ENCODE measurements around the gene CCDC92. TPM values are rescaled to one million over a fixed set of nuclear protein-coding genes. Genes with fewer than 3 reads are reported as not detected.
A peak's percentile ranks its signal among the peaks of the same experiment; 100 is the strongest.
"Not testable (repeated sequence)": the region's sequence is repeated elsewhere in the genome, so short reads cannot be mapped to it uniquely, and the experiment has no call there.

CCDC92 gene
- total RNA-seq, 1 experiment from 2014 or later = 16.8 TPM

- ChIA-PET POLR2A (no interaction called here), CTCF (no interaction called here)
- Mint-ChIP-seq H3K9me3 (ENCODE audit: unreplicated experiment) (no peaks in the 10 kb centered on the region), H3K4me3 (ENCODE audit: unreplicated experiment) (peak overlapping the region; percentile 30), H3K27me3 (ENCODE audit: insufficient read depth, unreplicated experiment) (no peaks in the 10 kb centered on the region), H3K27ac (ENCODE audit: unreplicated experiment) (peak overlapping the region; percentile 63), H3K4me1 (ENCODE audit: low read depth, unreplicated experiment) (no peaks in the 10 kb centered on the region), H3K36me3 (ENCODE audit: insufficient read depth, unreplicated experiment) (peaks cover 19% of the 10 kb centered on the region)
- Histone ChIP-seq H3K27me3 (replicated peaks; ENCODE audit: control insufficient read depth, insufficient read depth, low read length) (no peaks in the 10 kb centered on the region), H3K4me3 (ENCODE audit: low read depth, low read length) (no peak overlapping the region), H3K9me3 (no peaks in the 10 kb centered on the region), H3K4me1 (no peaks in the 10 kb centered on the region), H3K36me3 (ENCODE audit: control insufficient read depth, insufficient read depth, low read length) (no peaks in the 10 kb centered on the region)
- intact Hi-C loops (cut with micrococcal nuclease; ENCODE audit: unreplicated experiment) = no loop called here
- BruUV-seq (replicated peaks) = no TSS peak
- TF ChIP-seq CTCF (IDR thresholded peaks at IDR 0.05; ENCODE audit: insufficient read depth in 1 of 2, low read depth in 1 of 2, low read length in 1 of 2, severe bottlenecking in 1 of 2, unreplicated experiment in 1 of 2) = no peak
- no peak for DNase-seq
Measured at GRCh38 chr12:123912415-123913380, 59.9 kb downstream of the CCDC92 start.

- Mint-ChIP-seq H3K27ac (ENCODE audit: unreplicated experiment) (peak overlapping the region; percentile 63), H3K36me3 (ENCODE audit: insufficient read depth, unreplicated experiment) (peaks cover 19% of the 10 kb centered on the region), H3K4me3 (ENCODE audit: unreplicated experiment) (peak overlapping the region; percentile 30)
- BruUV-seq (replicated peaks); H3K36me3 ChIP-seq (ENCODE audit: control insufficient read depth, insufficient read depth, low read length); H3K4me3 ChIP-seq (ENCODE audit: low read depth, low read length); POLR2A ChIA-PET; DNase-seq; H3K9me3 ChIP-seq; H3K4me1 ChIP-seq; H3K27me3 Mint-ChIP-seq (ENCODE audit: insufficient read depth, unreplicated experiment); H3K27me3 ChIP-seq (replicated peaks; ENCODE audit: control insufficient read depth, insufficient read depth, low read length); CTCF ChIA-PET; H3K4me1 Mint-ChIP-seq (ENCODE audit: low read depth, unreplicated experiment); H3K9me3 Mint-ChIP-seq (ENCODE audit: unreplicated experiment); intact Hi-C loops (cut with micrococcal nuclease; ENCODE audit: unreplicated experiment): not testable (repeated sequence)
Measured at GRCh38 chr12:123911672-123912409, 60.8 kb downstream of the CCDC92 start.

DNA sequence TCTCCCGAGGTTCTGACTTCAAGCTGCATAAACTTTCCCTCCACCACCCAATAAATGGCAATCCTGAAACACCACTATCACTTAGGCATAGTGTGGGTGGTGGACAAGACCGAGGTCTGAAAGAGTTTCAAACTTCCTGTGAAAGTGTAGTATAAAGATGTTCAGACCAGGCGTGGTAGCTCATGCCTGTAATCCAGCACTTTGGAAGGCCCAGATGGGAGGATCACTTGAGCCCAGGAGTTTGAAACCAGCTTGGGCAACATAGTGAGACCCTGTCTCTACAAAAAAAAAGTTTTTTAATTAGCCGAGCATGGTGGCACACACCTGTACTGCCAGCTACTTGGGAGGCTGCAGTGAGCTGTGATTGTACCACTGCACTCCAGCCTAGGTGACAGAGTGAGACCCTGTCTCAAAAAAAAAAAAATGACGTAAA is 61.9 kb downstream of the CCDC92 start:
- Mint-ChIP-seq H3K4me1 (ENCODE audit: low read depth, unreplicated experiment) (no peaks in the 10 kb centered on the region), H3K9me3 (ENCODE audit: unreplicated experiment) (no peaks in the 10 kb centered on the region), H3K27me3 (ENCODE audit: insufficient read depth, unreplicated experiment) (no peaks in the 10 kb centered on the region), H3K36me3 (ENCODE audit: insufficient read depth, unreplicated experiment) (peaks cover 19% of the 10 kb centered on the region), H3K4me3 (ENCODE audit: unreplicated experiment) (no peak overlapping the region), H3K27ac (ENCODE audit: unreplicated experiment) (peak overlapping the region; percentile 54)
- H3K9me3 ChIP-seq = no peaks in the 10 kb centered on the region
- no peaks in the 10 kb centered on the region for H3K36me3 ChIP-seq (ENCODE audit: control insufficient read depth, insufficient read depth, low read length)
- BruUV-seq (replicated peaks) = no TSS peak
- no peak overlapping the region for H3K4me3 ChIP-seq (ENCODE audit: low read depth, low read length)
- H3K4me1 ChIP-seq = no peaks in the 10 kb centered on the region
- intact Hi-C loops (cut with micrococcal nuclease; ENCODE audit: unreplicated experiment) = no loop called here
- ChIA-PET POLR2A (no interaction called here), CTCF (no interaction called here)
- no peak for TF ChIP-seq CTCF (IDR thresholded peaks at IDR 0.05; ENCODE audit: insufficient read depth in 1 of 2, low read depth in 1 of 2, low read length in 1 of 2, severe bottlenecking in 1 of 2, unreplicated experiment in 1 of 2)
- DNase-seq = no peak
- H3K27me3 ChIP-seq (replicated peaks; ENCODE audit: control insufficient read depth, insufficient read depth, low read length) = no peaks in the 10 kb centered on the region
